ENCODE measurements around the gene SLC7A7.

GRCh38 chr14:22774011-22774706 is 41.1 kb downstream of the SLC7A7 start:
- TF ChIP-seq GATA2 (IDR thresholded peaks at IDR 0.05; ENCODE audit: low read depth, low read length) (no peak), GATA3 (IDR thresholded peaks at IDR 0.05; ENCODE audit: low read depth, low read length) (no peak)
